ENCODE measurements around the gene KRTAP10-9.

Gene KRTAP10-9

GRCh38 chr21:44667612-44668011 is 40.7 kb downstream of the KRTAP10-9 start:
- no peak for TF ChIP-seq CTCF (IDR thresholded peaks at IDR 0.05; ENCODE audit: insufficient read depth, low read depth, low read length, missing control alignments)
- no peak for DNase-seq (ENCODE audit: low read depth)

GRCh38 chr21:44670642-44671432 is 43.9 kb downstream of the KRTAP10-9 start:
- no peak for TF ChIP-seq CTCF (IDR thresholded peaks at IDR 0.05; ENCODE audit: insufficient read depth, low read depth, low read length, missing control alignments)
- no peak for DNase-seq (ENCODE audit: low read depth)
- no peak overlapping the region for H3K4me3 ChIP-seq (ENCODE audit: low read length)

More at GRCh38 chr21:44667612-44668011, 40.7 kb downstream of the KRTAP10-9 start:
- H3K4me3 ChIP-seq (ENCODE audit: low read length), result no peak overlapping the region

- no peak overlapping the region for H3K4me3 ChIP-seq (ENCODE audit: low read length)
- no peak for DNase-seq (ENCODE audit: low read depth)
- no peak for TF ChIP-seq CTCF (IDR thresholded peaks at IDR 0.05; ENCODE audit: insufficient read depth, low read depth, low read length, missing control alignments)
Observed at GRCh38 chr21:44671911-44672310, 45.0 kb downstream of the KRTAP10-9 start.

- no peak for TF ChIP-seq CTCF (IDR thresholded peaks at IDR 0.05; ENCODE audit: insufficient read depth, low read depth, low read length, missing control alignments)
- no peak overlapping the region for H3K4me3 ChIP-seq (ENCODE audit: low read length)
- no peak for DNase-seq (ENCODE audit: low read depth)
Observed at GRCh38 chr21:44677881-44678280, 51.0 kb downstream of the KRTAP10-9 start.

Data from epithelial cell of esophagus (primary cell).